ENCODE data around the gene TERT.

GRCh38 chr5:1220351-1220750 lies 74.5 kb downstream of the TERT start:
- TF ChIP-seq CTCF (conservative IDR thresholded peaks at IDR 0.05; ENCODE audit: low read length) (no peak), EZH2phosphoT487 (IDR thresholded peaks at IDR 0.05; ENCODE audit: borderline replicate concordance, low read depth, low read length) (no peak)
